ENCODE results near the gene LIMCH1. TPM values are rescaled to one million over a fixed set of nuclear protein-coding genes. Genes with fewer than 3 reads are reported as not detected.

The LIMCH1 gene
- total and polyA plus RNA-seq, 3 donors from 2014 or later: 14.0 to 20.9 (median 18.6) TPM

DNA sequence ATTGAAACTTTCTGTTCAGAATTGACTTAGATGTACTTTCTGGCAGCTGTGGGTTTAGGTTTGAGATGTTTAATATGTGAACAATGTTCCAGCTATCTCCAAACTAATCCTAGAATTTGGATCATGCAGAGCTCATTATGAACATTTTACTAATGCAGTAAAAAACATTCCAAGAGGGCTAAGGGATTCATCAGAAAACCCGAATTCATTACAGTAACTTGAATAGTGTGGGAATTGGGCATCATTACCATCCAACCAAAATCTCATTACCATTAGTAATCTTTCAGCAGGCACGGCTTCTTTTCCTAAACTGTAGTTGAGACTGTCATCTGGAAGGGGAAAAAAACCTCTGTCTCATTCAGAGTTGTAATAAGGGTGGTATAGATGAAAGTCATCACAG is 91.0 kb downstream of the LIMCH1 start:
- TF ChIP-seq POLR2A (IDR thresholded peaks at IDR 0.05): no peak
- TF ChIP-seq, protein P1, sequence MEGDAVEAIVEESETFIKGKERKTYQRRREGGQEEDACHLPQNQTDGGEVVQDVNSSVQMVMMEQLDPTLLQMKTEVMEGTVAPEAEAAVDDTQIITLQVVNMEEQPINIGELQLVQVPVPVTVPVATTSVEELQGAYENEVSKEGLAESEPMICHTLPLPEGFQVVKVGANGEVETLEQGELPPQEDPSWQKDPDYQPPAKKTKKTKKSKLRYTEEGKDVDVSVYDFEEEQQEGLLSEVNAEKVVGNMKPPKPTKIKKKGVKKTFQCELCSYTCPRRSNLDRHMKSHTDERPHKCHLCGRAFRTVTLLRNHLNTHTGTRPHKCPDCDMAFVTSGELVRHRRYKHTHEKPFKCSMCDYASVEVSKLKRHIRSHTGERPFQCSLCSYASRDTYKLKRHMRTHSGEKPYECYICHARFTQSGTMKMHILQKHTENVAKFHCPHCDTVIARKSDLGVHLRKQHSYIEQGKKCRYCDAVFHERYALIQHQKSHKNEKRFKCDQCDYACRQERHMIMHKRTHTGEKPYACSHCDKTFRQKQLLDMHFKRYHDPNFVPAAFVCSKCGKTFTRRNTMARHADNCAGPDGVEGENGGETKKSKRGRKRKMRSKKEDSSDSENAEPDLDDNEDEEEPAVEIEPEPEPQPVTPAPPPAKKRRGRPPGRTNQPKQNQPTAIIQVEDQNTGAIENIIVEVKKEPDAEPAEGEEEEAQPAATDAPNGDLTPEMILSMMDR (IDR thresholded peaks at IDR 0.05): no peak
- Histone ChIP-seq H3K36me3 (ENCODE audit: low read depth, missing control alignments) (no peaks in the 10 kb centered on the region), H3K27ac (no peak overlapping the region), H3K4me3 (no peak overlapping the region), H3K4me1 (no peaks in the 10 kb centered on the region), H3K9me3 (no peaks in the 10 kb centered on the region), H3K27me3 (no peaks in the 10 kb centered on the region)
- WGBS, 2 donors: 81 to 84% methylated on average over 2 of the region's 2 CpGs
- DNase-seq: no peak
- intact Hi-C loops (cut with DNase I; ENCODE audit: low total_unique reads): no loop called here

DNA sequence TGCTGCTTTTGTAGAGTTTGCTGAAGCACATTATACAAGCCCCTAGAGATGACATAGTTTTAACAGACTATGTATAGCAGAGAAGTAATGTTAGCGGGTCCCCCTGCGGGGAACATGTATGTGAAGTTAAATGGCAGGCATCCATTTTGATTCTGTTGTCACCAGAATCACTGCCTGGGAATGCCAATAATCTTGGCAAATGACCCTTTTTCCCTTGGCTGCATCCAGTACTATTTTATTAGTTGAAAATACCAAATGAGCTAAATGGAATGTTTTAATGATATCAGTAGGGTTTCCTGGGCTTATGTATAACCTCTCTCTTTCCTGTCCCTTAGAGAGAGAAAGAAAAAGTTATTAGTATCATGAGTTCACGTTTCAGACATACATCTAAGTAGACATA is 93.6 kb downstream of the LIMCH1 start:
- Histone ChIP-seq H3K27me3 (no peaks in the 10 kb centered on the region), H3K9me3 (no peaks in the 10 kb centered on the region), H3K27ac (no peak overlapping the region), H3K36me3 (ENCODE audit: low read depth, missing control alignments) (no peaks in the 10 kb centered on the region), H3K4me3 (no peak overlapping the region), H3K4me1 (no peaks in the 10 kb centered on the region)
- intact Hi-C loops (cut with DNase I; ENCODE audit: low total_unique reads): no loop called here
- TF ChIP-seq, protein P1 (IDR thresholded peaks at IDR 0.05): no peak
- no peak for TF ChIP-seq POLR2A (IDR thresholded peaks at IDR 0.05)
- WGBS, 2 donors: 88 to 92% methylated on average over 3 of the region's 3 CpGs
- DNase-seq: no peak

DNA sequence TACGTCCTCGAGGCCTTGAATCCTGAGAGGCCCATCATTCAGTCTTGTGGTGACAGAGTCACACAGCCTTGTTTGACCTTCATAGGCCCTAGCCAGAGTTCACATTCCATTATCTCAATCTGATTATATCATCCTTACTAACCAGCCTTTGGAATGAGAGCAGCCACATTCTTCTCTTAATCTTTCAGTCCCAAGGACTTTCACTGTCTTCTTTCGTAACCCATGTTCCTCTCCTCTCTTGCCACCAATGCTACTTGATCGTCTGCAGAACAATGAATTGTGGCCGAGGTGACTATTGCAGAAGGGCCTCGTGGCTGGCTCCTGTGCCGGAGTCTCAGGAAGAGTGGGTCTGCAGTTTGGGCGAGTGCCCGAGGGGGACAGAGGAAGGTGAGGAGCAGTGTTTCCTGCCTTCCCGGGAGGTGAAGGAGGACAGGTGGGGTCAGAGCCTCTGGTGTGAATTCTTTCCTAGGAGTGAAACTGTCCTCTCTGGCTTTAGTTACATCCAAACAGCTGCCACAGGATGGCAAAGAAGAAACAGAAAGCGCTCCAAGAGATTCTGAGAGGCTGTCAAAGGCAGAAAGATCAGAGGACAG is 94.6 kb downstream of the LIMCH1 start:
- H3K4me3 ChIP-seq: no peak overlapping the region
- no peak for TF ChIP-seq POLR2A (IDR thresholded peaks at IDR 0.05)
- TF ChIP-seq, protein P1 (IDR thresholded peaks at IDR 0.05): no peak
- no peak overlapping the region for H3K27ac ChIP-seq
- intact Hi-C loops (cut with DNase I; ENCODE audit: low total_unique reads): no loop called here
- no peak for DNase-seq
- H3K4me1 ChIP-seq: no peaks in the 10 kb centered on the region
- no peaks in the 10 kb centered on the region for H3K27me3 ChIP-seq
- H3K9me3 ChIP-seq: no peaks in the 10 kb centered on the region
- H3K36me3 ChIP-seq (ENCODE audit: low read depth, missing control alignments): no peaks in the 10 kb centered on the region
- 61 to 66% methylated on average over 11 of the region's 11 CpGs for WGBS, 2 donors

DNA sequence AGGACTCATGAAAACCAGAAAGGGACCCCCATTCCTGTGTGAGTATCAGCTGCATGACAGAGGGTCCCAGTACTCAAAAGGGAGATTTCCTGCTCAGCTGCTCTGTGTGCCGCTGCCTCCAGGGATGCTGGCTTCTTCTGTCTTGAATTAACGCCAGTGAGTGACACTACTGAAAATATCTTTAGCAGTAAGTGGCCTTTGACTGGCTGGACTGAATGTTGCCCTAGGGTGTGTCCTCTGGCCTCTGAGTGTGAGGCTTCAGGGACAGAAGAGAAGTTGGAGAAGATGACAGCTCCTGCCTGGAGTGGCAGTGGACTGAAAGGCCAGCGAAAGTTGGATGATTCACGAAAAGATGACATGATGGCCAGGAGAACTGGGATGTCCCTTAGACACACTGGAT is 95.4 kb downstream of the LIMCH1 start:
- intact Hi-C loops (cut with DNase I; ENCODE audit: low total_unique reads): no loop called here
- Histone ChIP-seq H3K4me3 (no peak overlapping the region), H3K9me3 (no peaks in the 10 kb centered on the region), H3K36me3 (ENCODE audit: low read depth, missing control alignments) (no peaks in the 10 kb centered on the region), H3K4me1 (no peaks in the 10 kb centered on the region), H3K27ac (no peak overlapping the region), H3K27me3 (no peaks in the 10 kb centered on the region)
- WGBS, 2 donors: 91 to 93% methylated on average over 4 of the region's 4 CpGs
- TF ChIP-seq, protein P1 (IDR thresholded peaks at IDR 0.05): no peak
- no peak for TF ChIP-seq POLR2A (IDR thresholded peaks at IDR 0.05)
- no peak for DNase-seq

DNA sequence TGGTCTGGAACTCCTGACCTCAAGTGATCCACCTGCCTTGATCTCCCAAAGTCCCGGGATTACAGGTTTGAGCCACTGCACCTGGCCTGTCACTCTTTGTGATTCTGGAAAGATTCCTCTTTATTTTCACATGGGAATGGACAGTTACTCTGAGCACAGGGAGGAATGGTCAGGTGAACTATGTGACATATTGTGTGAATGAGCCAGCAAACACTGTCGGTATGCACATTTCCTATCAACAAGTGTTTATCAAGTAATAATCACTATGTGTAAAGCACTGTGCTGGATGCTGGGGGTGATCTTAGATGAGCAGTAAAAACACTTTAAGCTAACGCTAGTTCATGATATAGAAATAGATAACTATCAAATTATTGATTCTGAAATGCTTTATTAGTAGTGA is 97.5 kb downstream of the LIMCH1 start:
- no peak overlapping the region for H3K4me3 ChIP-seq
- H3K9me3 ChIP-seq: no peaks in the 10 kb centered on the region
- H3K4me1 ChIP-seq: no peaks in the 10 kb centered on the region
- no peaks in the 10 kb centered on the region for H3K36me3 ChIP-seq (ENCODE audit: low read depth, missing control alignments)
- intact Hi-C loops (cut with DNase I; ENCODE audit: low total_unique reads): no loop called here
- TF ChIP-seq POLR2A (IDR thresholded peaks at IDR 0.05): no peak
- TF ChIP-seq, protein P1 (IDR thresholded peaks at IDR 0.05): no peak
- WGBS, 2 donors: 93 to 96% methylated on average over 3 of the region's 3 CpGs
- DNase-seq: no peak
- no peak overlapping the region for H3K27ac ChIP-seq
- H3K27me3 ChIP-seq: no peaks in the 10 kb centered on the region

Data from testis (tissue), 3 donors.